OCI-LY3 (cell line): ENCODE results near the gene RAD50.

ENCODE experiments used
- H2AFZ ChIP-seq: fragments of 200-600, 300-600 bp; shearing (Covaris generic); 2 replicates; pipeline ENCODE4 v1.6.0; 2014; ENCODE audit warnings: antibody characterized with exemption, low read depth, low read length
- H3K27ac ChIP-seq: fragments of 200-600, 300-600 bp; sonication (generic); 2 replicates; pipeline ENCODE4 v1.5.1; 2014; ENCODE audit warnings: mild to moderate bottlenecking, low read length, moderate library complexity, mixed read lengths
- H3K27me3 ChIP-seq: fragments of 200-600, 300-600 bp; sonication (generic); 2 replicates; pipeline ENCODE4 v1.6.1; 2014; ENCODE audit warnings: low read depth, low read length, mixed read lengths
- H3K36me3 ChIP-seq: fragments of 200-600, 300-600 bp; sonication (generic); replicated peaks from 2 replicates; pipeline ENCODE3; 2014; ENCODE audit warnings: low read depth, low read length, mixed read lengths
- H3K4me1 ChIP-seq: fragments of 300-600, 200-600 bp; sonication (generic); 2 replicates; pipeline ENCODE4 v1.6.1; 2014; ENCODE audit warnings: low read length, mixed read lengths
- H3K4me2 ChIP-seq: fragments of 200-600, 300-600 bp; sonication (generic); 2 replicates; pipeline ENCODE4 v1.6.1; 2014; ENCODE audit warnings: low read length, mixed read lengths
- H3K4me3 ChIP-seq: fragments of 300-600, 200-600 bp; sonication (generic); 2 replicates; pipeline ENCODE4 v1.5.1; 2014; ENCODE audit warnings: antibody characterized with exemption, mild to moderate bottlenecking, low read length, moderate library complexity
- H3K79me2 ChIP-seq: fragments of 300-600, 200-600 bp; shearing (Covaris generic); 2 replicates; pipeline ENCODE4 v1.6.1; 2014; ENCODE audit warnings: mild to moderate bottlenecking, low read length, mixed read lengths
- H3K9ac ChIP-seq: fragments of 300-600, 200-600 bp; shearing (Covaris generic); 2 replicates; pipeline ENCODE4 v1.6.0; 2014; ENCODE audit warnings: mild to moderate bottlenecking, low read length, moderate library complexity
- H3K9me3 ChIP-seq: fragments of 200-600, 300-600 bp; shearing (Covaris generic); 2 replicates; pipeline ENCODE4 v1.6.1; 2014; ENCODE audit warnings: low read length, mixed read lengths; ENCODE audit not compliant: insufficient read depth
- H4K20me1 ChIP-seq: fragments of 200-600, 300-600 bp; sonication (generic); 2 replicates; pipeline ENCODE4 v1.6.1; 2016; ENCODE audit warnings: low read length, mixed read lengths; ENCODE audit not compliant: insufficient read depth
- EZH2phosphoT487 ChIP-seq: fragments of 200-600 bp; shearing (Covaris generic); IDR thresholded peaks from 2 replicates; pipeline ENCODE4 v1.6.1; 2018; ENCODE audit warnings: antibody characterized with exemption, mixed run types, low read depth
- TF ChIP-seq, protein P1 (sequence below): fragments of 200-600, 300-600 bp; sonication (generic); IDR thresholded peaks from 2 replicates; pipeline ENCODE4 v1.5.1; 2014; ENCODE audit warnings: antibody characterized with exemption, low read length, low read depth

Gene RAD50

DNA sequence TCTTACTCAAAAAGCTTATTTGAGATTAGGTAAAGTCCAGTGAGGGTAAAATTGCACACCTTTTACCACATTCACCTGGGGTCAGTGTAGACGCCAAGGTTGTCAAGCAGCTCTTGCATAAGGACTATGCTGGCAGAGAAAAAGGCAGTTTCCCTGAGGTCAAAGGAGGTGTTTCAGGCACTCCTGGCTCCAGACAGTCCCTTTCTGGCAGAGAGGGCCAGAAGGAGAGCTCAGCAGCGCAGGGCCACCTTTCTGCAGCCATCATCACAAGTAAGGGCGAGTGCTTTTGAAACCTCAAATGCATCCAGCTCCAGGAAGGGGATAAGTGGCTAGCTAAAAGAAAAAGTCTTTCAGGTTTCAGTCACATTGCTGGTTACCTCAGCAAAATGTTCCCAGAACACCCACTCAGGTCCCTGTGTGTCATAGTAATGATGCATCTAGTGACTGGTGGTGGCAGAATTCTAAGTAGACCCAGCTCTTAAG, 84.5 kb downstream of the RAD50 start:
- peaks cover 55% of the 10 kb centered on the region for H3K36me3 ChIP-seq
- H3K4me1 ChIP-seq: peaks cover 4% of the 10 kb centered on the region
- no peak overlapping the region for H3K27ac ChIP-seq
- no peak overlapping the region for H2AFZ ChIP-seq
- peaks cover 4% of the 10 kb centered on the region; the same call in 1 of the 2 replicates for H4K20me1 ChIP-seq
- H3K9ac ChIP-seq: no peak overlapping the region
- H3K4me2 ChIP-seq: no peak overlapping the region
- no peaks in the 10 kb centered on the region for H3K27me3 ChIP-seq
- TF ChIP-seq, protein P1, sequence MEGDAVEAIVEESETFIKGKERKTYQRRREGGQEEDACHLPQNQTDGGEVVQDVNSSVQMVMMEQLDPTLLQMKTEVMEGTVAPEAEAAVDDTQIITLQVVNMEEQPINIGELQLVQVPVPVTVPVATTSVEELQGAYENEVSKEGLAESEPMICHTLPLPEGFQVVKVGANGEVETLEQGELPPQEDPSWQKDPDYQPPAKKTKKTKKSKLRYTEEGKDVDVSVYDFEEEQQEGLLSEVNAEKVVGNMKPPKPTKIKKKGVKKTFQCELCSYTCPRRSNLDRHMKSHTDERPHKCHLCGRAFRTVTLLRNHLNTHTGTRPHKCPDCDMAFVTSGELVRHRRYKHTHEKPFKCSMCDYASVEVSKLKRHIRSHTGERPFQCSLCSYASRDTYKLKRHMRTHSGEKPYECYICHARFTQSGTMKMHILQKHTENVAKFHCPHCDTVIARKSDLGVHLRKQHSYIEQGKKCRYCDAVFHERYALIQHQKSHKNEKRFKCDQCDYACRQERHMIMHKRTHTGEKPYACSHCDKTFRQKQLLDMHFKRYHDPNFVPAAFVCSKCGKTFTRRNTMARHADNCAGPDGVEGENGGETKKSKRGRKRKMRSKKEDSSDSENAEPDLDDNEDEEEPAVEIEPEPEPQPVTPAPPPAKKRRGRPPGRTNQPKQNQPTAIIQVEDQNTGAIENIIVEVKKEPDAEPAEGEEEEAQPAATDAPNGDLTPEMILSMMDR: no peak
- TF ChIP-seq EZH2phosphoT487: no peak
- H3K4me3 ChIP-seq: no peak overlapping the region
- H3K79me2 ChIP-seq: no peaks in the 10 kb centered on the region
- H3K9me3 ChIP-seq: no peaks in the 10 kb centered on the region

DNA sequence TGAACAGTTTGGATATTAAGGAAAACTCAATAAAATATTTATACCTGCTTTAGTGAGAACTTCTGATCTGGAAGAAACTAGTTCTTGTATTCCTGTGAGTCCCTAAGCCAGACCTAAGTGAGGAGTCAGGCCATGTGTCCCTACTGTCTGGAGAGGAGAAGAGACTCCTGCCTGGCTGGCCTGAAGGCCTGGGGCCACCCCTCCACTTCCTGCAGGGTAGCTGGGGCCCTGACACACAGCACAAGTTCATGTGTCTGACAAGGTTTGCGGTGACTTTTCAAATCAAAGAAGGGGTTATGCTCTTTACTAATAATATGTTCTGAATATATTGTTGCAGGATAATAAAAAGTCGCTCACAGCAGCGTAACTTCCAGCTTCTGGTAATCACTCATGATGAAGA, 85.1 kb downstream of the RAD50 start:
- Histone ChIP-seq H3K36me3 (peaks cover 51% of the 10 kb centered on the region), H3K79me2 (no peaks in the 10 kb centered on the region), H3K4me3 (no peak overlapping the region), H3K27ac (no peak overlapping the region), H3K4me2 (no peak overlapping the region), H3K27me3 (no peaks in the 10 kb centered on the region), H3K9me3 (no peaks in the 10 kb centered on the region), H3K4me1 (no peaks in the 10 kb centered on the region), H3K9ac (no peak overlapping the region), H2AFZ (no peak overlapping the region), H4K20me1 (no peaks in the 10 kb centered on the region)
- TF ChIP-seq, protein P1: no peak
- TF ChIP-seq EZH2phosphoT487: no peak

DNA sequence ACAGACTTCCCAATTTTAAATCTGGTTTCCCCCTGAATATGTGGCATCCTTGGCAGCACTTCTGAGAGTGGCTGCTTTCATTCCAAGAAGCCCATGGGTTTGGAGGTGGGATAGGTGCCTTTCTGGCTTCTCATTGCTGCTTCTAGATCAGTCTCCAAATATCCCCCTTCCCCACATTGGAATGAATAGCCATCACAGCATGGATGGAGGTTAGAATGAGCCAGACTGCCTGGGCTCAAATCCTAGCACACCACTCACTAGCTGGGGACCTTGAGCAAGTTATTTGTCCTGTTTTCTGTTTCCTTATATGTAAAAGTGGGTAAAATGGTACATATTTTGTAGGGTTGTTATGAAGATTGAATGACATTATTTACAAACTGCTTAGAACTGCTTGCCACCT, 87.4 kb downstream of the RAD50 start:
- no peak overlapping the region for H3K27ac ChIP-seq
- H3K36me3 ChIP-seq: peaks cover 37% of the 10 kb centered on the region
- no peak overlapping the region for H3K9ac ChIP-seq

DNA sequence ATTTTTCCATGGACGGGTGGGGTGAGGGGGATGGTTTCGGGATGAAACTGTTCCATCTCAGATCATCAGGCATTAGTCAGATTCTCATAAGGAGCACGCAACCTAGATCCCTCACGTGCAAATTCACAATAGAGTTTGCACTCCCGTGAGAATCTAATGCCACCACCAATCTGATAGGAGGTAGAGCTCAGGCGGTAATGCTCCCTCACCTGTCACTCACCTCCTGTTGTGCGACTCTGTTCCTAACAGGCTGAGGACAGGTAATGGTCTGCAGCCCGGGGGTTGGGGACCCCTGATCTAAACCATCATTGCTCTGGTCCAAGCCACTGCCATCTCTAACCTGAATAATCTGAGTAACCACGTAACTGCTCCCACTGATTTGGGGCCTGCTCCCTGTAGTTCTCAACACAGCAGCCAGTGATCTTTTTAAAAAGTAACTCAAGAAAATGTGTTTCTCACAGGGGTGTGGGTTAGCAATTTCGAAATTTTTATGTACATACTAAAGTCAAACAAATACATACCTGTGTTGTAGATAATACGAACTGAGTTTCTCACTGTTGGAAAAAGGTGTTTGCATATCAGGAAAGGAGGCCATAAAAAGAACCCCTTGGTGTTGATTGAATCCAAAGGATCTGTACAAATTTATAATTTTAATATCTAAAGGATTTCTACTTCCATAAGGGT, 89.9 kb downstream of the RAD50 start:
- Histone ChIP-seq H3K36me3 (peaks cover 20% of the 10 kb centered on the region), H3K27me3 (no peaks in the 10 kb centered on the region), H3K4me2 (no peak overlapping the region), H2AFZ (no peak overlapping the region), H3K9ac (no peak overlapping the region), H3K4me3 (no peak overlapping the region), H3K27ac (no peak overlapping the region), H3K9me3 (no peaks in the 10 kb centered on the region; the same call in 1 of the 2 replicates), H3K4me1 (no peaks in the 10 kb centered on the region), H3K79me2 (no peaks in the 10 kb centered on the region), H4K20me1 (no peaks in the 10 kb centered on the region)
- TF ChIP-seq, protein P1: no peak
- no peak for TF ChIP-seq EZH2phosphoT487

More for the DNA sequence above, 87.4 kb downstream of the RAD50 start:
- H3K79me2 ChIP-seq: no peaks in the 10 kb centered on the region
- no peaks in the 10 kb centered on the region; the same call in 1 of the 2 replicates for H3K9me3 ChIP-seq
- no peaks in the 10 kb centered on the region for H3K4me1 ChIP-seq
- no peaks in the 10 kb centered on the region for H4K20me1 ChIP-seq
- no peaks in the 10 kb centered on the region for H3K27me3 ChIP-seq
- no peak overlapping the region for H2AFZ ChIP-seq
- no peak overlapping the region for H3K4me3 ChIP-seq
- TF ChIP-seq, protein P1: no peak
- no peak for TF ChIP-seq EZH2phosphoT487
- no peak overlapping the region for H3K4me2 ChIP-seq
